ENCODE measurements around the gene FAM20C.

Gene FAM20C

GRCh38 chr7:166338-167060 lies 25.9 kb upstream of the FAM20C start:
- H3K4me3 Mint-ChIP-seq, result no peak overlapping the region
- peaks cover 6% of the 10 kb centered on the region for H3K27me3 Mint-ChIP-seq
- no peak overlapping the region for H3K27ac Mint-ChIP-seq
- H3K36me3 Mint-ChIP-seq, result no peaks in the 10 kb centered on the region
- H3K9me3 Mint-ChIP-seq, result no peaks in the 10 kb centered on the region
- H3K4me1 Mint-ChIP-seq, result no peaks in the 10 kb centered on the region

- Mint-ChIP-seq H3K9me3 (no peaks in the 10 kb centered on the region), H3K27ac (no peak overlapping the region), H3K36me3 (no peaks in the 10 kb centered on the region), H3K4me1 (no peaks in the 10 kb centered on the region), H3K27me3 (peaks cover 8% of the 10 kb centered on the region), H3K4me3 (no peak overlapping the region)
Observed at GRCh38 chr7:167090-167855, 25.1 kb upstream of the FAM20C start.

GRCh38 chr7:167976-168791 lies 24.2 kb upstream of the FAM20C start:
- Mint-ChIP-seq H3K4me3 (no peak overlapping the region), H3K27me3 (peaks cover 8% of the 10 kb centered on the region), H3K27ac (no peak overlapping the region), H3K9me3 (no peaks in the 10 kb centered on the region), H3K36me3 (no peaks in the 10 kb centered on the region), H3K4me1 (no peaks in the 10 kb centered on the region)

- Mint-ChIP-seq H3K4me3 (no peak overlapping the region), H3K36me3 (no peaks in the 10 kb centered on the region), H3K4me1 (no peaks in the 10 kb centered on the region), H3K9me3 (no peaks in the 10 kb centered on the region), H3K27ac (no peak overlapping the region), H3K27me3 (peaks cover 8% of the 10 kb centered on the region)
Observed at GRCh38 chr7:169276-170172, 22.8 kb upstream of the FAM20C start.

- Mint-ChIP-seq H3K4me3 (no peak overlapping the region), H3K9me3 (no peaks in the 10 kb centered on the region), H3K27ac (no peak overlapping the region), H3K27me3 (peaks cover 8% of the 10 kb centered on the region), H3K4me1 (no peaks in the 10 kb centered on the region), H3K36me3 (no peaks in the 10 kb centered on the region)
Observed at GRCh38 chr7:170551-171363, 21.6 kb upstream of the FAM20C start.

GRCh38 chr7:171364-171904 lies 20.9 kb upstream of the FAM20C start:
- peaks cover 8% of the 10 kb centered on the region for H3K27me3 Mint-ChIP-seq
- no peaks in the 10 kb centered on the region for H3K4me1 Mint-ChIP-seq
- H3K9me3 Mint-ChIP-seq, result no peaks in the 10 kb centered on the region
- H3K27ac Mint-ChIP-seq, result no peak overlapping the region
- H3K4me3 Mint-ChIP-seq, result no peak overlapping the region
- no peaks in the 10 kb centered on the region for H3K36me3 Mint-ChIP-seq

- Mint-ChIP-seq H3K36me3 (no peaks in the 10 kb centered on the region), H3K4me1 (no peaks in the 10 kb centered on the region), H3K4me3 (no peak overlapping the region), H3K9me3 (no peaks in the 10 kb centered on the region), H3K27me3 (peaks cover 8% of the 10 kb centered on the region), H3K27ac (no peak overlapping the region)
Observed at GRCh38 chr7:171912-172515, 20.4 kb upstream of the FAM20C start.

GRCh38 chr7:173209-173918 lies 19.0 kb upstream of the FAM20C start:
- no peaks in the 10 kb centered on the region for H3K4me1 Mint-ChIP-seq
- no peaks in the 10 kb centered on the region for H3K9me3 Mint-ChIP-seq

GRCh38 chr7:174716-175115 lies 17.7 kb upstream of the FAM20C start:
- Mint-ChIP-seq H3K27me3 (peaks cover 4% of the 10 kb centered on the region), H3K4me1 (no peaks in the 10 kb centered on the region), H3K4me3 (no peak overlapping the region), H3K27ac (no peak overlapping the region), H3K9me3 (no peaks in the 10 kb centered on the region), H3K36me3 (no peaks in the 10 kb centered on the region)

More at GRCh38 chr7:173209-173918, 19.0 kb upstream of the FAM20C start:
- peaks cover 5% of the 10 kb centered on the region for H3K27me3 Mint-ChIP-seq
- H3K4me3 Mint-ChIP-seq, result no peak overlapping the region
- no peaks in the 10 kb centered on the region for H3K36me3 Mint-ChIP-seq
- H3K27ac Mint-ChIP-seq, result no peak overlapping the region

GRCh38 chr7:175955-176354 lies 16.4 kb upstream of the FAM20C start:
- Mint-ChIP-seq H3K4me3 (no peak overlapping the region), H3K9me3 (no peaks in the 10 kb centered on the region), H3K27me3 (peaks cover 1% of the 10 kb centered on the region), H3K36me3 (no peaks in the 10 kb centered on the region), H3K27ac (no peak overlapping the region), H3K4me1 (no peaks in the 10 kb centered on the region)

- Mint-ChIP-seq H3K36me3 (no peaks in the 10 kb centered on the region), H3K4me3 (no peak overlapping the region), H3K4me1 (no peaks in the 10 kb centered on the region), H3K27ac (no peak overlapping the region), H3K9me3 (no peaks in the 10 kb centered on the region), H3K27me3 (peaks cover 1% of the 10 kb centered on the region)
Observed at GRCh38 chr7:176381-176780, 16.0 kb upstream of the FAM20C start.

- Mint-ChIP-seq H3K36me3 (no peaks in the 10 kb centered on the region), H3K4me1 (no peaks in the 10 kb centered on the region), H3K27me3 (no peaks in the 10 kb centered on the region), H3K27ac (peak overlapping the region; percentile 74), H3K9me3 (no peaks in the 10 kb centered on the region), H3K4me3 (no peak overlapping the region)
Observed at GRCh38 chr7:176786-177459, 15.4 kb upstream of the FAM20C start.

GRCh38 chr7:178444-178843 lies 13.9 kb upstream of the FAM20C start:
- Mint-ChIP-seq H3K9me3 (no peaks in the 10 kb centered on the region), H3K4me3 (no peak overlapping the region), H3K27me3 (no peaks in the 10 kb centered on the region), H3K4me1 (no peaks in the 10 kb centered on the region), H3K27ac (no peak overlapping the region), H3K36me3 (no peaks in the 10 kb centered on the region)

Measured in activated naive CD4-positive, alpha-beta T cell treated with anti-CD3 and anti-CD28 coated beads, Interleukin-2, amount 50 U/mL, for 24 hours (primary cell).